Astrocyte (in vitro differentiated cells and primary cell): Measurements from ENCODE around the gene MYO1A.

Source experiments
- EZH2 ChIP-seq: IDR thresholded peaks from 2 replicates; pipeline ENCODE4 v1.6.1; 2012; ENCODE audit warnings: mild to moderate bottlenecking, low read length, inconsistent platforms; ENCODE audit not compliant: insufficient read depth
- TF ChIP-seq, protein P1 (sequence below): IDR thresholded peaks from 2 replicates; pipeline ENCODE4 v1.5.1; 2011; ENCODE audit warnings: low read depth, mild to moderate bottlenecking, inconsistent platforms, low read length, moderate library complexity; ENCODE audit not compliant: insufficient read depth

DNA sequence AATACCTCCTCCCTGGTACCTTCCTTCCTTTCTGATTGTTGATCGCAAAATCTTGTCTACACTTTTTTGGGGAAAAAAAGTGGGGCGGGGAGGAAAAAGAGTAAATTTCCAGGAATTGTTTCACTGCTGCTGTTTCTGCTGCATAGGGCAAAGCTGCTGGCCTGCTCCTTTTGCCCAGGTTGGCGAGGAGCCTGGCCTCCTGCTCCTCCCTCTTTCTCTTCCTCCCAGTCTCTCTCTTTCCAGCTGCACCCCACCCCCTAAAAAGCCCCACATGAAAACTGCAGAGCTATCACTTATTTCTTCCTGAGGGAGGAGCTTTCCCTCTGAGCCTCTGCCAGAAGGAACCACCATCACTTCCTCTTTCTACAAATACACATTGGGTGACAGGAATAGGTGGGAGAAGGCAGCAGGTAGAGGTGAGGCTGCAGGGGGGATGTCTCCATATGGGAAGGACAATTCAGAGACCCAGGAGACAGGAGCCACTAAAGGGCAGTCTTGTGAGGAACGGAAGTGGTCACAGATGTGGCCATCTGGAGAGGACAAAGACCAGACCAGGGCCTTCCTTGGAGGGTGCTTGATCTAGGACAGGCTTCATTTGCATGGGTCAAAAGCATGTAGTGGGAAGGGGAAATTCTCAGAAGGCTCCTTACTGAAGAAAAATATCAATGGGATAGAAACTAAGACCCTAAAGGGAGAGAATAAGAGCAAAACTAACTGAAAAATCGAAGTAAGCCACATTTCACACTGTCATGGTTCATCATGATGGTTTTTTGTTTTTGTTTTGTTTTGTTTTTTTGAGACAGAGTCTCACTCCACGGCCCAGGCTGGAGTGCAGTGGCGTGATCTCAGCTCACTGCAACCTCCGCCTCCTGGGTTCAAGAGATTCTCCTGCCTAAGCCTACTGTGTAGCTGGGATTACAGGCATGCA is 58.3 kb downstream of the MYO1A start:
- TF ChIP-seq, protein P1, sequence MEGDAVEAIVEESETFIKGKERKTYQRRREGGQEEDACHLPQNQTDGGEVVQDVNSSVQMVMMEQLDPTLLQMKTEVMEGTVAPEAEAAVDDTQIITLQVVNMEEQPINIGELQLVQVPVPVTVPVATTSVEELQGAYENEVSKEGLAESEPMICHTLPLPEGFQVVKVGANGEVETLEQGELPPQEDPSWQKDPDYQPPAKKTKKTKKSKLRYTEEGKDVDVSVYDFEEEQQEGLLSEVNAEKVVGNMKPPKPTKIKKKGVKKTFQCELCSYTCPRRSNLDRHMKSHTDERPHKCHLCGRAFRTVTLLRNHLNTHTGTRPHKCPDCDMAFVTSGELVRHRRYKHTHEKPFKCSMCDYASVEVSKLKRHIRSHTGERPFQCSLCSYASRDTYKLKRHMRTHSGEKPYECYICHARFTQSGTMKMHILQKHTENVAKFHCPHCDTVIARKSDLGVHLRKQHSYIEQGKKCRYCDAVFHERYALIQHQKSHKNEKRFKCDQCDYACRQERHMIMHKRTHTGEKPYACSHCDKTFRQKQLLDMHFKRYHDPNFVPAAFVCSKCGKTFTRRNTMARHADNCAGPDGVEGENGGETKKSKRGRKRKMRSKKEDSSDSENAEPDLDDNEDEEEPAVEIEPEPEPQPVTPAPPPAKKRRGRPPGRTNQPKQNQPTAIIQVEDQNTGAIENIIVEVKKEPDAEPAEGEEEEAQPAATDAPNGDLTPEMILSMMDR: no peak
- TF ChIP-seq EZH2: no peak
